GM12801 (cell line): ENCODE data around the gene SIGLEC6.

ENCODE experiments used
- CTCF ChIP-seq: IDR thresholded peaks from one replicate; pipeline ENCODE4 v1.5.1; 2011; ENCODE audit warnings: control low read depth; ENCODE audit not compliant: insufficient read length; ENCODE audit errors: extremely low read depth

The SIGLEC6 gene

GRCh38 chr19:51520728-51521127 is 10.7 kb downstream of the SIGLEC6 start:
- TF ChIP-seq CTCF: no peak

- no peak for TF ChIP-seq CTCF
These were observed 16.5 kb downstream of the SIGLEC6 start for GRCh38 chr19:51514866-51515481.

- no peak for TF ChIP-seq CTCF
These were observed 17.5 kb downstream of the SIGLEC6 start for GRCh38 chr19:51513968-51514367.

GRCh38 chr19:51511353-51511752 is 20.1 kb downstream of the SIGLEC6 start:
- no peak for TF ChIP-seq CTCF

GRCh38 chr19:51509823-51510660 is 21.4 kb downstream of the SIGLEC6 start:
- TF ChIP-seq CTCF: no peak

GRCh38 chr19:51508059-51508733 is 23.3 kb downstream of the SIGLEC6 start:
- TF ChIP-seq CTCF: no peak

GRCh38 chr19:51507640-51508058 is 23.8 kb downstream of the SIGLEC6 start:
- no peak for TF ChIP-seq CTCF
